Stimulated activated naive B cell treated with anti-CD40 and anti-IgM and Interleukin-4, amounts not matched to agents 10 μg/mL and 1 μg/mL and 100 μg/mL, for 72 hours (primary cell): ENCODE measurements around the gene PTPN11.
"Not testable (repeated sequence)": the region's sequence is repeated elsewhere in the genome, so short reads cannot be mapped to it uniquely, and the experiment has no call there.

Experiments used
- ATAC-seq, 2 donors: fragments of 150-1000 bp; cut with Tn5 transposase; replicated peaks; 2 replicates each; pipeline ENCODE4 v1.10.0; 2021; ENCODE audit warnings: moderate library complexity in 1 of 2
- DNase-seq: peaks from one replicate; pipeline ENCODE4 v3.0.0; 2021
- H3K27ac Mint-ChIP-seq: one replicate; pipeline ENCODE4 v1.8.0; 2022; ENCODE audit warnings: mild to moderate bottlenecking, mixed read lengths
- H3K27me3 Mint-ChIP-seq, 2 donors: one replicate each; pipeline ENCODE4 v1.8.0; 2022; ENCODE audit warnings: mixed read lengths in 2 of 2
- H3K36me3 Mint-ChIP-seq, 2 donors: one replicate each; pipeline ENCODE4 v1.8.0; 2022; ENCODE audit warnings: mixed read lengths in 2 of 2, mild to moderate bottlenecking in 1 of 2
- H3K4me1 Mint-ChIP-seq, 2 donors: one replicate each; pipeline ENCODE4 v1.8.0; 2022; ENCODE audit warnings: mixed read lengths in 2 of 2, mild to moderate bottlenecking in 1 of 2
- H3K4me3 Mint-ChIP-seq, 2 donors: one replicate each; pipeline ENCODE4 v1.8.0; 2022; ENCODE audit warnings: mild to moderate bottlenecking in 2 of 2, mixed read lengths in 2 of 2, moderate library complexity in 1 of 2
- H3K9me3 Mint-ChIP-seq, 2 donors: one replicate each; pipeline ENCODE4 v1.8.0; 2022; ENCODE audit warnings: mixed read lengths in 2 of 2, mild to moderate bottlenecking in 1 of 2

The PTPN11 gene

GRCh38 chr12:112418608-112419296, at the start of gene PTPN11:
Gene PTPN11 (plus strand): TSS chr12:112418947. CDS start chr12:112419112, 165 bp downstream.
- H3K27me3 Mint-ChIP-seq, result no peaks in the 10 kb centered on the region
- peak within 1 kb of the TSS; percentile 100 for H3K27ac Mint-ChIP-seq
- peak; percentile 86 for DNase-seq
- no peaks in the 10 kb centered on the region for H3K9me3 Mint-ChIP-seq
- peaks cover 22 to 37% of the 10 kb centered on the region in 2 donors for H3K4me1 Mint-ChIP-seq
- H3K4me3 Mint-ChIP-seq, result peak within 1 kb of the TSS; percentile 96 to 100
- peak; percentile 85 to 92 for ATAC-seq
- H3K36me3 Mint-ChIP-seq, result peaks cover 7 to 21% of the 10 kb centered on the region in 2 donors

GRCh38 chr12:112370199-112370598, 48.5 kb upstream of the PTPN11 start:
- no peak for DNase-seq
- Mint-ChIP-seq H3K9me3 (no peaks in the 10 kb centered on the region), H3K4me3 (no peak overlapping the region), H3K27me3 (no peaks in the 10 kb centered on the region), H3K36me3 (peaks cover 0 to 7% of the 10 kb centered on the region in 2 donors), H3K27ac (no peak overlapping the region), H3K4me1 (peaks cover 16 to 43% of the 10 kb centered on the region in 2 donors)
- no peak for ATAC-seq

GRCh38 chr12:112370868-112371510, 47.8 kb upstream of the PTPN11 start:
- Mint-ChIP-seq H3K36me3 (peaks cover 0 to 7% of the 10 kb centered on the region in 2 donors), H3K9me3 (no peaks in the 10 kb centered on the region), H3K4me1 (peaks cover 16 to 43% of the 10 kb centered on the region in 2 donors), H3K27me3 (no peaks in the 10 kb centered on the region), H3K4me3 (no peak overlapping the region), H3K27ac (no peak overlapping the region)
- DNase-seq (no peak), ATAC-seq (no peak)

- DNase-seq, result no peak
- ATAC-seq, result no peak
- H3K9me3 Mint-ChIP-seq, result no peaks in the 10 kb centered on the region
- peaks cover 18 to 51% of the 10 kb centered on the region in 2 donors for H3K4me1 Mint-ChIP-seq
- H3K4me3 Mint-ChIP-seq, result no peak overlapping the region
- H3K36me3 Mint-ChIP-seq, result peaks cover 0 to 11% of the 10 kb centered on the region in 2 donors
- H3K27me3 Mint-ChIP-seq, result no peaks in the 10 kb centered on the region
- peak overlapping the region; percentile 25 for H3K27ac Mint-ChIP-seq
These were observed 44.5 kb upstream of the PTPN11 start for GRCh38 chr12:112374166-112374740.

- Mint-ChIP-seq H3K4me3 (no peak overlapping the region), H3K27ac (no peak overlapping the region), H3K9me3 (no peaks in the 10 kb centered on the region), H3K4me1 (peaks cover 15 to 50% of the 10 kb centered on the region in 2 donors), H3K36me3 (peaks cover 0 to 11% of the 10 kb centered on the region in 2 donors), H3K27me3 (no peaks in the 10 kb centered on the region)
- DNase-seq, result no peak
- ATAC-seq, result no peak
These were observed 43.6 kb upstream of the PTPN11 start for GRCh38 chr12:112375105-112375504.

GRCh38 chr12:112380663-112381405, 37.9 kb upstream of the PTPN11 start:
- Mint-ChIP-seq H3K36me3 (peaks cover 0 to 10% of the 10 kb centered on the region in 2 donors), H3K4me3 (peak overlapping the region; percentile 86 to 98), H3K9me3 (no peaks in the 10 kb centered on the region), H3K27me3 (no peaks in the 10 kb centered on the region), H3K4me1 (peaks cover 16 to 27% of the 10 kb centered on the region in 2 donors), H3K27ac (peak overlapping the region; percentile 97)
- ATAC-seq (no peak), DNase-seq (no peak)

DNA sequence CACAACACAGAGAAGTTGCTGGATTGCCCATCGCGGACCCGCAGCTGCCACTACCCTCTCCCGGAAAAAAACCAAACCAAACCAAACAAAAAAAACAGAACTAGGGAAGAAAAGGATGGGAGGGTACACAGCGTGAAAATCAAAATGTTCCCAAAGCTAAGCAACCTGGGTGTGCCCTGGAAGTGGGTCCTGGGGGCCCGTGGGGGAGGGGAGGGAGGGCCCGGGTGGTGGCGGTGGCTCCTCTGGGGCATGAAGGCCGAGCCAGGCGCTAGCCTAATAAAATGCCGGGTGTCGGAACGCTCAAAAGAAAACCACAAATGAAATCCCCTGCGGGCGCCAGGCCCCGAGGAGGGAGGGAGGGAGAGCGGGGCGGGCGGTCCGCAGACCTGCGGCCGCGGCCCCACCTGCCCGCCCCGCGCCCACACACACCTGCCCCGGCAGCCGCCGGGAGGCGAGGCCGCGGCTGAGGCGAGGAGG, 37.3 kb upstream of the PTPN11 start:
- Mint-ChIP-seq H3K4me3 (peak overlapping the region; percentile 86 to 98), H3K27ac (peak overlapping the region; percentile 97), H3K4me1 (peaks cover 16 to 24% of the 10 kb centered on the region in 2 donors), H3K36me3 (peaks cover 0 to 8% of the 10 kb centered on the region in 2 donors), H3K27me3 (no peaks in the 10 kb centered on the region), H3K9me3 (no peaks in the 10 kb centered on the region)
- DNase-seq (peak; percentile 46), ATAC-seq (peak; percentile 60 to 66)

DNA sequence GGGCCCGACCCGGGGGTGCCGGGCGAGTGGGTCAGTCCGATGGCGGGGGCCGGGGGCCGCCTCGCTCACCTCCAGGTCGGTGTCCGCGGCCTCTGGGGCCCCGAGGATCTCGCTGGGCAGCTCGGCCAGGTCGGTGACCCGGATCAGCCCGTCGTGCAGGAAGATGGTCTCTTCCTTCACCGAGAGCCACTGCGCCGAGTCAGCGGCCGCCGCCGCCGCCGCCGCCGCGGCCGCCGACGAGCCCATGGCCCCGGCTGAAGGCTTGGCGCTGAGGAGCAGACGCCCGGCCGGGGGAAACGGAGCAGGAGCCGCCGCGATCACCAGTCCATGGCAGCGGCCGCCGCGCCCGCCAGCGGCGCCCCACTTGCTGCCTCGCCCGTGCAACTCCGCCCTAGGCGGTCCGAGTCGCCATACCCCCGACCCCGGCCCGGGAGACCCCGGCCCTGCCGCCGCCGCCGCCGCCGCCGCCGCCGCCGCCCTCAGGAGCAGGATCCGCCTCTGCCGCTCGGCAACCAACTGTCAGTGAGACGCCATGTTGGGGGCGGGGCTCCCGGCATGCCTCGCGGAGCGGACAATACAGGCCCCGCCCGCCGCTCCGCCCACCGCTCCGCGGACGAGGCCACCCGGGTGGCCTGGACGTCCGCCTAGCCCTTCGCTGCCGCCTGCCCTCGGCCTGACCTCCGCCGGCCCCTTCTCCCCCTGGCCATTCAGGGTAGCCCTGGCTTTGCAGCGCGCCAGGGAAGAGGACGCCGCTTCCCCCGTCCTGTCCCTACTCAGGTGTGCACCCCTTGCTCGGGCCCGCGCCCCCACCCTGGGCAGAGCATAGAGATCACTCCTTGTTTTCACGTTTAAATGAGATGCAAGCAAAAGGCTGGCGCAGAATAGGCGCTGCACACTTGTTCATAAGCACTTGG, 36.6 kb upstream of the PTPN11 start, which contains the start of gene HECTD4:
TSS of gene HECTD4 (minus strand) at position 549 of the 914 bp plus-strand sequence. CDS start at position 246, 303 bp downstream.
- H3K27ac Mint-ChIP-seq, result peak within 1 kb of the TSS; percentile 97
- no peaks in the 10 kb centered on the region for H3K9me3 Mint-ChIP-seq
- H3K27me3 Mint-ChIP-seq, result no peaks in the 10 kb centered on the region
- ATAC-seq (peak; percentile 93 to 94), DNase-seq (peak; percentile 85)
- peaks cover 20 to 22% of the 10 kb centered on the region in 2 donors for H3K4me1 Mint-ChIP-seq
- H3K36me3 Mint-ChIP-seq, result peaks cover 0 to 5% of the 10 kb centered on the region in 2 donors
- peak within 1 kb of the TSS; percentile 86 to 98 for H3K4me3 Mint-ChIP-seq

DNA sequence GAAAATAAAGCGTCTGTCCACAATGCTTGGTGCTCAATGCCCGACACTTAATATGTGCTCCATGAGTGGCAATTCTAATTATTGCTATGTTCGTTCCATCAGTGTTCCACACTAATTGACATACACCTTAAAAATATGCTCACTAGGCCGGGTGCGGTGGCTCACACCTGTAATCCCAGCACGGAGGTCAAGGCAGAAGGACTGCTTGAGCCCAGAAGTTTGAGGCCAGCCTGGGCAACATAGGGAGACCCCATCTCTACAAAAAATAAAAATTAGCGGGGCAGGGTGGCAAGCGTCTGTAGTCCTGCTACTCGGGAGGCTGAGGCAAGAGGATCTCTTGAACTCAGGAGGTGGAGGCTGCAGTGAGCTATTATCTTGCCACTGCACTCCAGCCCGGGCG, 35.9 kb upstream of the PTPN11 start:
- DNase-seq, result no peak
- no peaks in the 10 kb centered on the region for H3K9me3 Mint-ChIP-seq
- H3K27me3 Mint-ChIP-seq, result no peaks in the 10 kb centered on the region
- ATAC-seq, result no peak
- H3K4me1 Mint-ChIP-seq, result peaks cover 24 to 28% of the 10 kb centered on the region in 2 donors
- H3K27ac Mint-ChIP-seq, result peak overlapping the region; percentile 94
- H3K36me3 Mint-ChIP-seq, result peaks cover 0 to 5% of the 10 kb centered on the region in 2 donors
- H3K4me3 Mint-ChIP-seq, result peak overlapping the region; percentile 86 to 98

- no peak for ATAC-seq
- Mint-ChIP-seq H3K9me3 (no peaks in the 10 kb centered on the region), H3K27me3 (no peaks in the 10 kb centered on the region), H3K36me3 (no peaks in the 10 kb centered on the region), H3K4me1 (peaks cover 8 to 11% of the 10 kb centered on the region in 2 donors), H3K4me3 (no peak overlapping the region), H3K27ac (no peak overlapping the region)
- no peak for DNase-seq
These were observed 32.0 kb upstream of the PTPN11 start for GRCh38 chr12:112386726-112387125.

- Mint-ChIP-seq H3K27me3 (no peaks in the 10 kb centered on the region), H3K9me3 (no peaks in the 10 kb centered on the region), H3K4me1 (peaks cover 8 to 11% of the 10 kb centered on the region in 2 donors), H3K4me3 (no peak overlapping the region), H3K27ac (peak overlapping the region; percentile 34), H3K36me3 (no peaks in the 10 kb centered on the region)
- DNase-seq (no peak), ATAC-seq (no peak)
These were observed 29.5 kb upstream of the PTPN11 start for GRCh38 chr12:112389228-112389627.

DNA sequence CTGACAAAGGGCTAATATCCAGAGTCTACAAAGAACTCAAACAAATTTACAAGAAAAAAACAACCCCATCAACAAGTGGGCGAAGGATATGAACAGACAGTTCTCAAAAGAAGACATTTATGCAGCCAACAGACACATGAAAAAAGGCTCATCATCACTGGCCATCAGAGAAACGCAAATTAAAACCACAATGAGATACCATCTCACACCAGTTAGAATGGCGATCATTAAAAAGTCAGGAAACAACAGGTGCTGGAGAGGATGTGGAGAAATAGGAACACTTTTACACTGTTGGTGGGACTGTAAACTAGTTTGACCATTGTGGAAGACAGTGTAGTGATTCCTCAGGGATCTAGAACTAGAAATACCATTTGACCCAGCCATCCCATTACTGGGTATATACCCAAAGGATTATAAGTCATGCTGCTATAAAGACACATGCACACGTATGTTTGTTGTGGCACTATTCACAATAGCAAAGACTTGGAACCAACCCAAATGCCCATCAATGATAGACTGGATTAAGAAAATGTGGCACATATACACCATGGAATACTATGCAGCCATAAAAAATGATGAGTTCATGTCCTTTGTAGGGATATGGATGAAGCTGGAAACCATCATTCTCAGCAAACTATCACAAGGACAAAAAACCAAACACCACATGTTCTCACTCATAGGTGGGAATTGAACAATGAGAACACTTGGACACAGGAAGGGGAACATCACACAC, 28.7 kb upstream of the PTPN11 start:
- ATAC-seq, H3K9me3 Mint-ChIP-seq, DNase-seq, H3K4me3 Mint-ChIP-seq, H3K27me3 Mint-ChIP-seq, H3K36me3 Mint-ChIP-seq, H3K27ac Mint-ChIP-seq: not testable (repeated sequence)
- peaks cover 8 to 11% of the 10 kb centered on the region in 2 donors for H3K4me1 Mint-ChIP-seq

DNA sequence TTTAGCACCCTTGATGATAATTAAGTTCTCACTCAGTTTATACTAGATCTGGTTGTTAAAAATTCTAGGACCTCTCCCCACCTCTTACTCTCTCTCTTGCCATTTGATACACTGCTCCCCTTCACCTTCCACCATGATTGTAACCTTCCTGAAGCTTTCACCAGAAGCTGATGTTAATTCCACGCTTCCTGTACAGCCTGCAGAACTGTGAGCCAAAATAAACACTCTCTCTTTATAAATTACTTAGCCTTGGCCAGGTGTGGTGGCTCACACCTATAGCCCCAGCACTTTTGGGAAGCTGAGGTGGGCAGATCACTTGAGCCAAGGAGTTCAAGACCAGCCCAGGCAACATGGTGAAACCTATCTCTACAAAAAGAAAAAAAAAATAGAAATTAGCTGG, 25.4 kb upstream of the PTPN11 start:
- Mint-ChIP-seq H3K36me3 (peaks cover 0 to 2% of the 10 kb centered on the region in 2 donors), H3K27me3 (no peaks in the 10 kb centered on the region), H3K27ac (no peak overlapping the region), H3K4me3 (no peak overlapping the region), H3K9me3 (no peaks in the 10 kb centered on the region), H3K4me1 (no peaks in the 10 kb centered on the region)
- no peak for ATAC-seq
- no peak for DNase-seq
